ENCODE measurements around the gene PIAS1. TPM values are rescaled to one million over a fixed set of nuclear protein-coding genes. Genes with fewer than 3 reads are reported as not detected.

Gene PIAS1
- total RNA-seq, 1 donor from 2014 or later: 16.6 TPM

- no peak for DNase-seq (ENCODE audit: low read depth)
Measured at GRCh38 chr15:68062946-68063465, 8.9 kb downstream of the PIAS1 start.

GRCh38 chr15:68063606-68064005 lies 9.5 kb downstream of the PIAS1 start:
- DNase-seq (ENCODE audit: low read depth): no peak

GRCh38 chr15:68073576-68074288 lies 19.6 kb downstream of the PIAS1 start:
- DNase-seq (ENCODE audit: low read depth): no peak

GRCh38 chr15:68075764-68076385 lies 21.8 kb downstream of the PIAS1 start:
- DNase-seq (ENCODE audit: low read depth): no peak

- no peak for DNase-seq (ENCODE audit: low read depth)
Measured at GRCh38 chr15:68078365-68078764, 24.2 kb downstream of the PIAS1 start.

- no peak for DNase-seq (ENCODE audit: low read depth)
Measured at GRCh38 chr15:68080334-68080733, 26.2 kb downstream of the PIAS1 start.

- DNase-seq (ENCODE audit: low read depth): peak; percentile 19
Measured at GRCh38 chr15:68080783-68081182, 26.7 kb downstream of the PIAS1 start.

GRCh38 chr15:68081869-68082505 lies 27.9 kb downstream of the PIAS1 start:
- DNase-seq (ENCODE audit: low read depth): no peak

GRCh38 chr15:68082735-68083134 lies 28.6 kb downstream of the PIAS1 start:
- DNase-seq (ENCODE audit: low read depth): no peak

- no peak for DNase-seq (ENCODE audit: low read depth)
Measured at GRCh38 chr15:68083463-68083862, 29.3 kb downstream of the PIAS1 start.

- DNase-seq (ENCODE audit: low read depth): no peak
Measured at GRCh38 chr15:68085052-68085451, 30.9 kb downstream of the PIAS1 start.

GRCh38 chr15:68091743-68092142 lies 37.6 kb downstream of the PIAS1 start:
- no peak for DNase-seq (ENCODE audit: low read depth)

GRCh38 chr15:68096099-68096498 lies 42.0 kb downstream of the PIAS1 start:
- no peak for DNase-seq (ENCODE audit: low read depth)

- no peak for DNase-seq (ENCODE audit: low read depth)
Measured at GRCh38 chr15:68097029-68097428, 42.9 kb downstream of the PIAS1 start.

- no peak for DNase-seq (ENCODE audit: low read depth)
Measured at GRCh38 chr15:68098465-68098864, 44.4 kb downstream of the PIAS1 start.

GRCh38 chr15:68100194-68100593 lies 46.1 kb downstream of the PIAS1 start:
- DNase-seq (ENCODE audit: low read depth): no peak

- no peak for DNase-seq (ENCODE audit: low read depth)
Measured at GRCh38 chr15:68103603-68104002, 49.5 kb downstream of the PIAS1 start.

- DNase-seq (ENCODE audit: low read depth): peak; percentile 37
Measured at GRCh38 chr15:68106656-68107055, 52.5 kb downstream of the PIAS1 start.

GRCh38 chr15:68107142-68107541 lies 53.0 kb downstream of the PIAS1 start:
- DNase-seq (ENCODE audit: low read depth): no peak

GRCh38 chr15:68112706-68113105 lies 58.6 kb downstream of the PIAS1 start:
- DNase-seq (ENCODE audit: low read depth): peak; percentile 11

- DNase-seq (ENCODE audit: low read depth): peak; percentile 32
Measured at GRCh38 chr15:68113273-68113672, 59.2 kb downstream of the PIAS1 start.

- no peak for DNase-seq (ENCODE audit: low read depth)
Measured at GRCh38 chr15:68113751-68114150, 59.6 kb downstream of the PIAS1 start.

- DNase-seq (ENCODE audit: low read depth): peak; percentile 10
Measured at GRCh38 chr15:68114356-68114755, 60.2 kb downstream of the PIAS1 start.

Data from renal cortical epithelial cell (primary cell).